ENCODE data around the gene CLPTM1L.
"Not testable (repeated sequence)": the region's sequence is repeated elsewhere in the genome, so short reads cannot be mapped to it uniquely, and the experiment has no call there.

The CLPTM1L gene

GRCh38 chr5:1338506-1339070, 6.3 kb downstream of the CLPTM1L start:
- no peak for DNase-seq

- DNase-seq = no peak
Observed at GRCh38 chr5:1338196-1338490, 6.8 kb downstream of the CLPTM1L start.

GRCh38 chr5:1337489-1338195, 7.3 kb downstream of the CLPTM1L start:
- no peak for DNase-seq

GRCh38 chr5:1336749-1337488, 8.0 kb downstream of the CLPTM1L start:
- DNase-seq = no peak

GRCh38 chr5:1336106-1336561, 8.8 kb downstream of the CLPTM1L start:
- no peak for DNase-seq

GRCh38 chr5:1335540-1336095, 9.3 kb downstream of the CLPTM1L start:
- no peak for DNase-seq

- DNase-seq = no peak
Observed at GRCh38 chr5:1334831-1335539, 9.9 kb downstream of the CLPTM1L start.

- no peak for DNase-seq
Observed at GRCh38 chr5:1333986-1334385, 10.9 kb downstream of the CLPTM1L start.

- DNase-seq = not testable (repeated sequence)
Observed at GRCh38 chr5:1333286-1333685, 11.6 kb downstream of the CLPTM1L start.

GRCh38 chr5:1332461-1333001, 12.4 kb downstream of the CLPTM1L start:
- no peak for DNase-seq

GRCh38 chr5:1331861-1332405, 13.0 kb downstream of the CLPTM1L start:
- DNase-seq = no peak

- DNase-seq = no peak
Observed at GRCh38 chr5:1330847-1331831, 13.8 kb downstream of the CLPTM1L start.

GRCh38 chr5:1330146-1330846, 14.6 kb downstream of the CLPTM1L start:
- DNase-seq = no peak

- DNase-seq = no peak
Observed at GRCh38 chr5:1329111-1329579, 15.8 kb downstream of the CLPTM1L start.

GRCh38 chr5:1328237-1329110, 16.4 kb downstream of the CLPTM1L start:
- not testable (repeated sequence) for DNase-seq

GRCh38 chr5:1326901-1327756, 17.8 kb downstream of the CLPTM1L start:
- DNase-seq = not testable (repeated sequence)

- not testable (repeated sequence) for DNase-seq
Observed at GRCh38 chr5:1326532-1326875, 18.4 kb downstream of the CLPTM1L start.

GRCh38 chr5:1325870-1326531, 18.9 kb downstream of the CLPTM1L start:
- no peak for DNase-seq

Data from NCI-H1092 treated with DMSO at 0.1 percent for 48 hours (cell line).